ENCODE data around the gene KCNQ1.

- no peak for TF ChIP-seq POLR2A (IDR thresholded peaks at IDR 0.05)
- TF ChIP-seq, protein P1, sequence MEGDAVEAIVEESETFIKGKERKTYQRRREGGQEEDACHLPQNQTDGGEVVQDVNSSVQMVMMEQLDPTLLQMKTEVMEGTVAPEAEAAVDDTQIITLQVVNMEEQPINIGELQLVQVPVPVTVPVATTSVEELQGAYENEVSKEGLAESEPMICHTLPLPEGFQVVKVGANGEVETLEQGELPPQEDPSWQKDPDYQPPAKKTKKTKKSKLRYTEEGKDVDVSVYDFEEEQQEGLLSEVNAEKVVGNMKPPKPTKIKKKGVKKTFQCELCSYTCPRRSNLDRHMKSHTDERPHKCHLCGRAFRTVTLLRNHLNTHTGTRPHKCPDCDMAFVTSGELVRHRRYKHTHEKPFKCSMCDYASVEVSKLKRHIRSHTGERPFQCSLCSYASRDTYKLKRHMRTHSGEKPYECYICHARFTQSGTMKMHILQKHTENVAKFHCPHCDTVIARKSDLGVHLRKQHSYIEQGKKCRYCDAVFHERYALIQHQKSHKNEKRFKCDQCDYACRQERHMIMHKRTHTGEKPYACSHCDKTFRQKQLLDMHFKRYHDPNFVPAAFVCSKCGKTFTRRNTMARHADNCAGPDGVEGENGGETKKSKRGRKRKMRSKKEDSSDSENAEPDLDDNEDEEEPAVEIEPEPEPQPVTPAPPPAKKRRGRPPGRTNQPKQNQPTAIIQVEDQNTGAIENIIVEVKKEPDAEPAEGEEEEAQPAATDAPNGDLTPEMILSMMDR (IDR thresholded peaks at IDR 0.05), result no peak
These were observed 130.0 kb downstream of the KCNQ1 start for GRCh38 chr11:2574553-2575535.

All from adrenal gland (tissue), 5 donors.